WTC11 (cell line): ENCODE measurements around the gene PLCZ1.

ENCODE experiments used
- CREB1 ChIP-seq: sonication (generic); formaldehyde crosslinking; IDR thresholded peaks from 2 replicates; pipeline ENCODE4 v1.8.0; 2023; ENCODE audit warnings: mild to moderate bottlenecking, missing genetic modification reagents
- CTCF ChIP-seq: fragments of 200-600 bp; IDR thresholded peaks from 2 replicates; pipeline ENCODE4 v1.8.0; 2022; ENCODE audit warnings: antibody characterized with exemption
- FOXJ3 ChIP-seq: sonication (generic); formaldehyde crosslinking; IDR thresholded peaks from 2 replicates; pipeline ENCODE4 v1.9.0; 2021; ENCODE audit warnings: missing genetic modification reagents, mild to moderate bottlenecking, borderline replicate concordance
- ZNF232 ChIP-seq: sonication (generic); formaldehyde crosslinking; IDR thresholded peaks from 2 replicates; pipeline ENCODE4 v1.8.0; 2022; ENCODE audit warnings: mild to moderate bottlenecking, missing genetic modification reagents

DNA sequence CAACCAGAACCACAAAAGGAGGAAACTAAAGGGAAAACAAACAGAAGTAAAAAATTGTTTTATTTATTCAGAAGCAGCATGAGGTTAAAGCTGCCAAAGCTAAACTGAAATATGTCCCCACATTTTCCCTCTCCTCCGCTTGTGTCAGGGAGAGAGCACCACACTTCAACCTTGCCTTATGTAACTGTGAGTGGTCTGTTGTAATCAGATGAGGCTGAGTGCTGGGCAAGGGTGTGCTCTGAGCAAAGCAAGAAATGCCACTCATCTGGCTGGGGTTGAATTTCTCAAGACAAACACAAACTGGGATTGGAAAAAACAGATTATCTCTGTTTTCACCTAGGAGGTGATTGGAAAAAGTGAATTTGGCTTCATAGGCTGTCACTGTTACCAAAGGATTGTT is 12.3 kb upstream of the PLCZ1 start:
- TF ChIP-seq CTCF, result no peak
- no peak for TF ChIP-seq CREB1 (CRISPR knock-in tag)
- TF ChIP-seq ZNF232 (CRISPR knock-in tag), result no peak
- TF ChIP-seq FOXJ3, result no peak
